ENCODE measurements around the gene PAX2. TPM values are rescaled to one million over a fixed set of nuclear protein-coding genes. Genes with fewer than 3 reads are reported as not detected.

Gene PAX2
- total and polyA plus RNA-seq, 2 experiments from 2014 or later = not detected

GRCh38 chr10:100748231-100749058 is 3.1 kb downstream of the PAX2 start:
- 4% methylated on average over 55 of the region's 56 CpGs for WGBS (ENCODE audit: low lambda C conversion rate, missing lambda C conversion rate)
- peak overlapping the region; percentile 54 for H3K4me2 ChIP-seq
- H3K79me2 ChIP-seq = no peaks in the 10 kb centered on the region
- no peak for DNase-seq (ENCODE audit: low spot score)
- no peaks in the 10 kb centered on the region for H3K9me2 ChIP-seq (replicated peaks; ENCODE audit: insufficient read depth)
- H4K20me1 ChIP-seq (ENCODE audit: insufficient read depth, poor library complexity, severe bottlenecking) = no peaks in the 10 kb centered on the region
- peaks cover 100% of the 10 kb centered on the region for H3K27me3 ChIP-seq
- H3K4me3 ChIP-seq = no peak overlapping the region
- peak; percentile 27 for TF ChIP-seq EZH2phosphoT487 (IDR thresholded peaks at IDR 0.05; ENCODE audit: low read depth, severe bottlenecking, unreplicated experiment)
- TF ChIP-seq CTCF (IDR thresholded peaks at IDR 0.05; ENCODE audit: poor library complexity) = no peak
- peak; percentile 32 for TF ChIP-seq EZH2 (IDR thresholded peaks at IDR 0.05; ENCODE audit: borderline replicate concordance)
- H3K36me3 ChIP-seq (replicated peaks; ENCODE audit: insufficient read depth, low read depth) = no peaks in the 10 kb centered on the region
- H2AFZ ChIP-seq = peak overlapping the region; percentile 81
- no peaks in the 10 kb centered on the region for H3K9me3 ChIP-seq (ENCODE audit: low read depth)
- H3K27ac ChIP-seq = no peak overlapping the region
- H3K4me1 ChIP-seq (ENCODE audit: insufficient read depth) = peaks cover 30% of the 10 kb centered on the region

- no peak for DNase-seq (ENCODE audit: low spot score)
- WGBS (ENCODE audit: low lambda C conversion rate, missing lambda C conversion rate) = 9% methylated on average over 8 of the region's 8 CpGs
- Histone ChIP-seq H3K4me3 (no peak overlapping the region), H2AFZ (peak overlapping the region; percentile 81), H3K27ac (no peak overlapping the region), H3K27me3 (peaks cover 100% of the 10 kb centered on the region), H3K79me2 (no peaks in the 10 kb centered on the region), H3K4me1 (ENCODE audit: insufficient read depth) (peaks cover 28% of the 10 kb centered on the region), H3K9me3 (ENCODE audit: low read depth) (no peaks in the 10 kb centered on the region), H3K36me3 (replicated peaks; ENCODE audit: insufficient read depth, low read depth) (no peaks in the 10 kb centered on the region), H3K4me2 (no peak overlapping the region), H4K20me1 (ENCODE audit: insufficient read depth, poor library complexity, severe bottlenecking) (no peaks in the 10 kb centered on the region), H3K9me2 (replicated peaks; ENCODE audit: insufficient read depth) (no peaks in the 10 kb centered on the region)
- TF ChIP-seq EZH2 (IDR thresholded peaks at IDR 0.05; ENCODE audit: borderline replicate concordance) (peak; percentile 2), EZH2phosphoT487 (IDR thresholded peaks at IDR 0.05; ENCODE audit: low read depth, severe bottlenecking, unreplicated experiment) (peak; percentile 88), CTCF (IDR thresholded peaks at IDR 0.05; ENCODE audit: poor library complexity) (no peak)
Measured at GRCh38 chr10:100749059-100749308, 3.6 kb downstream of the PAX2 start.

- peaks cover 22% of the 10 kb centered on the region for H3K4me1 ChIP-seq (ENCODE audit: insufficient read depth)
- no peaks in the 10 kb centered on the region for H3K79me2 ChIP-seq
- H4K20me1 ChIP-seq (ENCODE audit: insufficient read depth, poor library complexity, severe bottlenecking) = no peaks in the 10 kb centered on the region
- H2AFZ ChIP-seq = peak overlapping the region; percentile 81
- no peaks in the 10 kb centered on the region for H3K36me3 ChIP-seq (replicated peaks; ENCODE audit: insufficient read depth, low read depth)
- no peak for TF ChIP-seq CTCF (IDR thresholded peaks at IDR 0.05; ENCODE audit: poor library complexity)
- TF ChIP-seq EZH2 (IDR thresholded peaks at IDR 0.05; ENCODE audit: borderline replicate concordance) = peak; percentile 51
- peak; percentile 81 for TF ChIP-seq EZH2phosphoT487 (IDR thresholded peaks at IDR 0.05; ENCODE audit: low read depth, severe bottlenecking, unreplicated experiment)
- no peak overlapping the region for H3K27ac ChIP-seq
- WGBS (ENCODE audit: low lambda C conversion rate, missing lambda C conversion rate) = 7% methylated on average over 50 of the region's 50 CpGs
- no peak overlapping the region for H3K4me3 ChIP-seq
- H3K9me2 ChIP-seq (replicated peaks; ENCODE audit: insufficient read depth) = no peaks in the 10 kb centered on the region
- peaks cover 100% of the 10 kb centered on the region for H3K27me3 ChIP-seq
- H3K4me2 ChIP-seq = no peak overlapping the region
- no peak for DNase-seq (ENCODE audit: low spot score)
- H3K9me3 ChIP-seq (ENCODE audit: low read depth) = no peaks in the 10 kb centered on the region
Measured at GRCh38 chr10:100749309-100750217, 4.2 kb downstream of the PAX2 start.

All from hepatocyte (in vitro differentiated cells).